ENCODE measurements around the gene GOLGA6B.
"Not testable (repeated sequence)": the region's sequence is repeated elsewhere in the genome, so short reads cannot be mapped to it uniquely, and the experiment has no call there.

Gene GOLGA6B

GRCh38 chr15:72665706-72666105 is 11.2 kb downstream of the GOLGA6B start:
- DNase-seq: not testable (repeated sequence)

GRCh38 chr15:72669803-72670202 is 15.3 kb downstream of the GOLGA6B start:
- DNase-seq: not testable (repeated sequence)

- DNase-seq: peak; percentile 69
These were observed 16.3 kb downstream of the GOLGA6B start for GRCh38 chr15:72670656-72671352.

- no peak for DNase-seq
These were observed 17.0 kb downstream of the GOLGA6B start for GRCh38 chr15:72671525-72671924.

- DNase-seq: no peak
These were observed 22.3 kb downstream of the GOLGA6B start for GRCh38 chr15:72676838-72677237.

GRCh38 chr15:72680931-72681330 is 26.4 kb downstream of the GOLGA6B start:
- no peak for DNase-seq

GRCh38 chr15:72682772-72683171 is 28.3 kb downstream of the GOLGA6B start:
- no peak for DNase-seq

GRCh38 chr15:72685301-72685924 is 30.9 kb downstream of the GOLGA6B start:
- no peak for DNase-seq

- peak; percentile 95 for DNase-seq
These were observed 31.7 kb downstream of the GOLGA6B start, which contains the start of the genes BBS4 and HIGD2B for GRCh38 chr15:72685925-72686794. Gene BBS4, plus strand, starts transcription at chr15:72686207. Its CDS starts 21 bp downstream, at chr15:72686228. Gene HIGD2B, minus strand, starts transcription at chr15:72686182. Its CDS starts 9,808 bp downstream, at chr15:72676374.

GRCh38 chr15:72688697-72689096 is 34.2 kb downstream of the GOLGA6B start:
- no peak for DNase-seq

- DNase-seq: no peak
These were observed 36.4 kb downstream of the GOLGA6B start for GRCh38 chr15:72690938-72691337.

- DNase-seq: no peak
These were observed 44.4 kb downstream of the GOLGA6B start for GRCh38 chr15:72698938-72699337.

- DNase-seq: no peak
These were observed 45.6 kb downstream of the GOLGA6B start for GRCh38 chr15:72700076-72700475.

GRCh38 chr15:72706266-72706665 is 51.8 kb downstream of the GOLGA6B start:
- DNase-seq: no peak

GRCh38 chr15:72708551-72709303 is 54.2 kb downstream of the GOLGA6B start:
- not testable (repeated sequence) for DNase-seq
